Neural cell (in vitro differentiated cells): ENCODE measurements around the gene EI24. TPM values are rescaled to one million over a fixed set of nuclear protein-coding genes. Genes with fewer than 3 reads are reported as not detected.

ENCODE experiments used
- H2AFZ ChIP-seq: fragments of 200-600, 300-800 bp; sonication (generic), shearing (Covaris generic); 2 replicates; pipeline ENCODE4 v1.6.0; 2014; ENCODE audit warnings: low read depth, mild to moderate bottlenecking, antibody characterized with exemption, low read length, moderate library complexity
- H3F3A ChIP-seq: fragments of 200-600 bp; shearing (Covaris generic); 2 replicates; pipeline ENCODE4 v1.6.1; 2016; ENCODE audit warnings: mild to moderate bottlenecking, moderate library complexity, mixed read lengths, antibody characterized with exemption, low read length; ENCODE audit not compliant: insufficient read depth, poor library complexity, severe bottlenecking
- H3K27ac ChIP-seq: fragments of 200-600, 300-800 bp; sonication (generic), shearing (Covaris generic); 2 replicates; pipeline ENCODE4 v1.5.1; 2014; ENCODE audit warnings: mild to moderate bottlenecking, low read length, moderate library complexity
- H3K27me3 ChIP-seq: fragments of 300-800, 200-600 bp; sonication (generic), shearing (Covaris generic); 2 replicates; pipeline ENCODE4 v1.6.0; 2014; ENCODE audit warnings: mild to moderate bottlenecking, low read depth, low read length, moderate library complexity; ENCODE audit not compliant: insufficient read depth
- H3K36me3 ChIP-seq: fragments of 300-800, 200-600 bp; sonication (generic), shearing (Covaris generic); 2 replicates; pipeline ENCODE4 v1.5.1; 2014; ENCODE audit warnings: mild to moderate bottlenecking, antibody characterized with exemption, low read length, moderate library complexity; ENCODE audit not compliant: insufficient read depth
- H3K4me2 ChIP-seq: fragments of 300-800, 200-600 bp; sonication (generic), shearing (Covaris generic); 2 replicates; pipeline ENCODE4 v1.6.0; 2014; ENCODE audit warnings: mild to moderate bottlenecking, low read length
- H3K4me3 ChIP-seq: fragments of 300-800, 200-600 bp; sonication (generic), shearing (Covaris generic); 2 replicates; pipeline ENCODE4 v1.5.1; 2014; ENCODE audit warnings: mild to moderate bottlenecking, low read length, moderate library complexity
- H3K79me2 ChIP-seq: fragments of 200-600 bp; shearing (Covaris generic); replicated peaks from 2 replicates; pipeline ENCODE4 v1.6.0; 2014; ENCODE audit warnings: mild to moderate bottlenecking, low read length, moderate library complexity; ENCODE audit not compliant: insufficient read depth
- H3K9ac ChIP-seq: fragments of 300-800, 200-600 bp; sonication (generic), shearing (Covaris generic); 2 replicates; pipeline ENCODE4 v1.6.1; 2016; ENCODE audit warnings: mild to moderate bottlenecking, low read length, mixed read lengths
- H3K9me2 ChIP-seq: fragments of 200-600 bp; shearing (Covaris generic); 2 replicates; pipeline ENCODE4 v1.6.1; 2016; ENCODE audit warnings: mild to moderate bottlenecking, low read length, mixed read lengths; ENCODE audit not compliant: insufficient read depth
- H3K9me3 ChIP-seq: fragments of 200-600, 300-800 bp; sonication (generic), shearing (Covaris generic); 2 replicates; pipeline ENCODE4 v1.6.1; 2016; ENCODE audit warnings: mild to moderate bottlenecking, mixed run types, low read length, moderate library complexity, mixed read lengths
- H4K20me1 ChIP-seq: fragments of 200-600 bp; shearing (Covaris generic); 2 replicates; pipeline ENCODE4 v1.6.1; 2016; ENCODE audit warnings: mild to moderate bottlenecking, mixed run types; ENCODE audit not compliant: insufficient read depth
- EP300 ChIP-seq: fragments of 450-650 bp; conservative IDR thresholded peaks from 2 replicates; pipeline ENCODE4 v1.6.1; 2014; ENCODE audit warnings: antibody characterized with exemption, mild to moderate bottlenecking, moderate library complexity; ENCODE audit not compliant: poor library complexity, severe bottlenecking
- EZH2 ChIP-seq: fragments of 200-600, 300-800 bp; shearing (Covaris generic), sonication (generic); IDR thresholded peaks from 2 replicates; pipeline ENCODE4 v1.6.1; 2014; ENCODE audit warnings: antibody characterized with exemption, low read length, borderline replicate concordance, mild to moderate bottlenecking; ENCODE audit not compliant: insufficient read depth, poor library complexity, severe bottlenecking
- MXI1 ChIP-seq: fragments of 450-650 bp; conservative IDR thresholded peaks from 2 replicates; pipeline ENCODE4 v1.6.1; 2014; ENCODE audit warnings: antibody characterized with exemption, mild to moderate bottlenecking; ENCODE audit not compliant: poor library complexity, severe bottlenecking
- POLR2AphosphoS5 ChIP-seq: IDR thresholded peaks from 2 replicates; pipeline ENCODE4 v1.6.1; 2012
- RAD21 ChIP-seq: fragments of 450-650 bp; conservative IDR thresholded peaks from 2 replicates; pipeline ENCODE4 v1.6.1; 2014; ENCODE audit warnings: antibody characterized with exemption, mild to moderate bottlenecking, moderate library complexity
- SMC3 ChIP-seq: fragments of 450-650 bp; conservative IDR thresholded peaks from 2 replicates; pipeline ENCODE4 v1.6.1; 2014; ENCODE audit warnings: antibody characterized with exemption, mild to moderate bottlenecking, moderate library complexity; ENCODE audit not compliant: poor library complexity
- TAF1 ChIP-seq: IDR thresholded peaks from 2 replicates; pipeline ENCODE4 v1.6.1; 2012; ENCODE audit warnings: low read depth
- polyA plus RNA-seq: library from polyadenylated mRNA; depleted of rRNA; stranded (reverse); fragments of >200 nt; gene quantifications from 2 replicates; pipeline ENCODE4 v1.2.3, GENCODE V29; 2014
- TF ChIP-seq, protein P1 (sequence below): IDR thresholded peaks from 2 replicates; pipeline ENCODE4 v1.6.1; 2012; ENCODE audit warnings: borderline replicate concordance
- TF ChIP-seq, protein P2 (sequence below): fragments of 450-650 bp; IDR thresholded peaks from 2 replicates; pipeline ENCODE4 v1.5.1; 2014; ENCODE audit warnings: antibody characterized with exemption, mild to moderate bottlenecking, moderate library complexity; ENCODE audit not compliant: poor library complexity, severe bottlenecking

Gene EI24
- polyA plus RNA-seq, 1 donor from 2014 or later: 92.5 TPM

DNA sequence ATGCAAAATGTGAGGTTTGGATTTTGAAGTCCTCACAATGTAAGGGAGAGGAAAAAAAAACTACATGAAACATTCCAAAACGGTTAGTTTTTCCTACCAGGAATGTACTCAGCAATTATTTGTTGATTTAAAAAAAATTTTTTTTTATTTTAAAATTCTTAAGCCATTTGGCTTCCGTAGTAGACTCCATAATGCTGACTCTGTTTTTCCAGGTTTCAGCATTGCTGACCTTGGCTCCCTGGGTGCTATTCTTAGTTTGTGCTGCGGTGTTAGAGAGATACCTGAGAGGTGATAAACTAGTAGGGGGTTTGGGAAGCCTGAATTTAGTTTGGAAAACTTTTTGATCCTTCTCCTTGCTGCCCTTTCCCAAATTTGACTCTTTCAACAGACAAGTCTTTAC is 33.9 kb downstream of the EI24 start:
- no peak overlapping the region for H3K4me2 ChIP-seq
- H3F3A ChIP-seq: no peaks in the 10 kb centered on the region
- H4K20me1 ChIP-seq: no peaks in the 10 kb centered on the region
- no peak overlapping the region for H3K27ac ChIP-seq
- H3K4me3 ChIP-seq: no peak overlapping the region
- H3K27me3 ChIP-seq: no peaks in the 10 kb centered on the region
- no peak overlapping the region for H2AFZ ChIP-seq
- H3K36me3 ChIP-seq: peaks cover 21% of the 10 kb centered on the region
- no peaks in the 10 kb centered on the region for H3K9me2 ChIP-seq
- no peak overlapping the region for H3K9ac ChIP-seq
- TF ChIP-seq SMC3 (no peak), POLR2AphosphoS5 (no peak), RAD21 (no peak), MXI1 (no peak), TAF1 (no peak)
- TF ChIP-seq, protein P1, sequence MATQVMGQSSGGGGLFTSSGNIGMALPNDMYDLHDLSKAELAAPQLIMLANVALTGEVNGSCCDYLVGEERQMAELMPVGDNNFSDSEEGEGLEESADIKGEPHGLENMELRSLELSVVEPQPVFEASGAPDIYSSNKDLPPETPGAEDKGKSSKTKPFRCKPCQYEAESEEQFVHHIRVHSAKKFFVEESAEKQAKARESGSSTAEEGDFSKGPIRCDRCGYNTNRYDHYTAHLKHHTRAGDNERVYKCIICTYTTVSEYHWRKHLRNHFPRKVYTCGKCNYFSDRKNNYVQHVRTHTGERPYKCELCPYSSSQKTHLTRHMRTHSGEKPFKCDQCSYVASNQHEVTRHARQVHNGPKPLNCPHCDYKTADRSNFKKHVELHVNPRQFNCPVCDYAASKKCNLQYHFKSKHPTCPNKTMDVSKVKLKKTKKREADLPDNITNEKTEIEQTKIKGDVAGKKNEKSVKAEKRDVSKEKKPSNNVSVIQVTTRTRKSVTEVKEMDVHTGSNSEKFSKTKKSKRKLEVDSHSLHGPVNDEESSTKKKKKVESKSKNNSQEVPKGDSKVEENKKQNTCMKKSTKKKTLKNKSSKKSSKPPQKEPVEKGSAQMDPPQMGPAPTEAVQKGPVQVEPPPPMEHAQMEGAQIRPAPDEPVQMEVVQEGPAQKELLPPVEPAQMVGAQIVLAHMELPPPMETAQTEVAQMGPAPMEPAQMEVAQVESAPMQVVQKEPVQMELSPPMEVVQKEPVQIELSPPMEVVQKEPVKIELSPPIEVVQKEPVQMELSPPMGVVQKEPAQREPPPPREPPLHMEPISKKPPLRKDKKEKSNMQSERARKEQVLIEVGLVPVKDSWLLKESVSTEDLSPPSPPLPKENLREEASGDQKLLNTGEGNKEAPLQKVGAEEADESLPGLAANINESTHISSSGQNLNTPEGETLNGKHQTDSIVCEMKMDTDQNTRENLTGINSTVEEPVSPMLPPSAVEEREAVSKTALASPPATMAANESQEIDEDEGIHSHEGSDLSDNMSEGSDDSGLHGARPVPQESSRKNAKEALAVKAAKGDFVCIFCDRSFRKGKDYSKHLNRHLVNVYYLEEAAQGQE: no peak
- TF ChIP-seq, protein P2, sequence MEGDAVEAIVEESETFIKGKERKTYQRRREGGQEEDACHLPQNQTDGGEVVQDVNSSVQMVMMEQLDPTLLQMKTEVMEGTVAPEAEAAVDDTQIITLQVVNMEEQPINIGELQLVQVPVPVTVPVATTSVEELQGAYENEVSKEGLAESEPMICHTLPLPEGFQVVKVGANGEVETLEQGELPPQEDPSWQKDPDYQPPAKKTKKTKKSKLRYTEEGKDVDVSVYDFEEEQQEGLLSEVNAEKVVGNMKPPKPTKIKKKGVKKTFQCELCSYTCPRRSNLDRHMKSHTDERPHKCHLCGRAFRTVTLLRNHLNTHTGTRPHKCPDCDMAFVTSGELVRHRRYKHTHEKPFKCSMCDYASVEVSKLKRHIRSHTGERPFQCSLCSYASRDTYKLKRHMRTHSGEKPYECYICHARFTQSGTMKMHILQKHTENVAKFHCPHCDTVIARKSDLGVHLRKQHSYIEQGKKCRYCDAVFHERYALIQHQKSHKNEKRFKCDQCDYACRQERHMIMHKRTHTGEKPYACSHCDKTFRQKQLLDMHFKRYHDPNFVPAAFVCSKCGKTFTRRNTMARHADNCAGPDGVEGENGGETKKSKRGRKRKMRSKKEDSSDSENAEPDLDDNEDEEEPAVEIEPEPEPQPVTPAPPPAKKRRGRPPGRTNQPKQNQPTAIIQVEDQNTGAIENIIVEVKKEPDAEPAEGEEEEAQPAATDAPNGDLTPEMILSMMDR: no peak
- H3K9me3 ChIP-seq: no peaks in the 10 kb centered on the region
- H3K79me2 ChIP-seq: no peaks in the 10 kb centered on the region

DNA sequence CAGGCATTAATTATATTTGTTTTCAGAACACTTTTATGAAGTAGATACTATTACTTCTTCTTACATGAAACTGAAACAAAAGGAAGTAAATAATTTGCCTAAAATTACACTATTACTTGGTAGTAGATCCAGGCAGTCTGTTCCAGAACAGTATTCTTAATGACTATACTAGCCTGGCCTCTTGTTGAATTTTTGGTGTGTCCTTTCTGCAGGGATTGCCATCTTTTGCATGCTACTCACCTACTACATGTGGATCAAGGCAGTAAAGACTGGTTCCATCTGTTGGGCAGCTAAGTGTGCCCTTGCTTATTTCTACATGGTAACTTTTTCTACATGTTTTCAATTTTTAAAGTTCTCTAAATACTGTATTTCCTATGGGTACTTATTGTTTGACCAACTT is 36.1 kb downstream of the EI24 start:
- Histone ChIP-seq H3K4me3 (no peak overlapping the region), H4K20me1 (no peaks in the 10 kb centered on the region), H3K27me3 (no peaks in the 10 kb centered on the region), H3F3A (no peaks in the 10 kb centered on the region), H3K4me2 (no peak overlapping the region), H3K9ac (no peak overlapping the region), H3K9me3 (no peaks in the 10 kb centered on the region), H2AFZ (no peak overlapping the region), H3K9me2 (no peaks in the 10 kb centered on the region), H3K79me2 (no peaks in the 10 kb centered on the region), H3K36me3 (peaks cover 21% of the 10 kb centered on the region), H3K27ac (no peak overlapping the region)
- TF ChIP-seq MXI1 (no peak), SMC3 (no peak), TAF1 (no peak), POLR2AphosphoS5 (no peak), EP300 (no peak), EZH2 (no peak)
- TF ChIP-seq, protein P1: no peak
